WI38 (cell line): ENCODE measurements around the gene KLF11.

Source experiments
- H3K4me3 ChIP-seq: 2 replicates; pipeline ENCODE4 v1.5.1; 2011; ENCODE audit warnings: low read depth, mild to moderate bottlenecking, control low read depth, low read length
- TF ChIP-seq, protein P1 (sequence below): IDR thresholded peaks from 2 replicates; pipeline ENCODE4 v1.5.1; 2012; ENCODE audit warnings: low read depth, mild to moderate bottlenecking, control low read depth, low read length

KLF11 gene

DNA sequence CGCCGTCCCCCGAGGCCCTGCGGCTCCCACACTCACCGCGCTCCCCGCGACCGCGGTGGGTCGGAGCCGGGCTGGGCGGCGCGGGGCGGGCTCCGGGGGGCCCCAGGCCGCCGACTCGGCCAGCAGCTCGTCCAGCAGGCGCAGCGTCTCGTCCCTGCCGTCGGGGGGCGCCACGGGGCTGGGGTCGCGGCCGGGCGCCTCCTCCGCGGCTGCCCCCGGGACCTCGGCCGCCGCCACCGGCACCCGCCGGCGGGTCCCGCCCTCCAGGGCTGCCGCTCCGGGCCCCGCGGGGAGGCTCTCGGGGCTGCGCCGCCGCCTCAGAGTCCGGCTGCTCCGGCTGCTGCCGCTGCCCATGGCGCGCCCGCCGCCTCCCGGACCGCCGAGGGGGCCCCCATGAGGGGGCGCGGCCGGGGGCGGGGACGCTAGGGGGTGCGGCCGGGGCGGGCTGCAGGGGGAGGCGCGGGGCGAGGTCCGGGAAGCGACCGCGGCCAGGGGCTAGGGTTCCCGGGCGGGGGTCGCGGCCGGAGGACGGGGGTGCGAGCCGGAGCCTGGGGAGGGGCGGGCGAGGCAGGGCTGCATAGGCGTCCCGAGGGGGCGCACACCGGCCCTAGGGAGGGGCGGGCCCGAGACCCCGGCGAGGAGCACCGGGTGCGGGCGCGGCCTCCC lies 36.7 kb downstream of the KLF11 start, which contains the start of gene CYS1:
Gene CYS1, minus strand, starts transcription at position 542 of the 666 bp plus-strand sequence. Its CDS starts 188 bp downstream, at position 354.
- TF ChIP-seq, protein P1, sequence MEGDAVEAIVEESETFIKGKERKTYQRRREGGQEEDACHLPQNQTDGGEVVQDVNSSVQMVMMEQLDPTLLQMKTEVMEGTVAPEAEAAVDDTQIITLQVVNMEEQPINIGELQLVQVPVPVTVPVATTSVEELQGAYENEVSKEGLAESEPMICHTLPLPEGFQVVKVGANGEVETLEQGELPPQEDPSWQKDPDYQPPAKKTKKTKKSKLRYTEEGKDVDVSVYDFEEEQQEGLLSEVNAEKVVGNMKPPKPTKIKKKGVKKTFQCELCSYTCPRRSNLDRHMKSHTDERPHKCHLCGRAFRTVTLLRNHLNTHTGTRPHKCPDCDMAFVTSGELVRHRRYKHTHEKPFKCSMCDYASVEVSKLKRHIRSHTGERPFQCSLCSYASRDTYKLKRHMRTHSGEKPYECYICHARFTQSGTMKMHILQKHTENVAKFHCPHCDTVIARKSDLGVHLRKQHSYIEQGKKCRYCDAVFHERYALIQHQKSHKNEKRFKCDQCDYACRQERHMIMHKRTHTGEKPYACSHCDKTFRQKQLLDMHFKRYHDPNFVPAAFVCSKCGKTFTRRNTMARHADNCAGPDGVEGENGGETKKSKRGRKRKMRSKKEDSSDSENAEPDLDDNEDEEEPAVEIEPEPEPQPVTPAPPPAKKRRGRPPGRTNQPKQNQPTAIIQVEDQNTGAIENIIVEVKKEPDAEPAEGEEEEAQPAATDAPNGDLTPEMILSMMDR, result no peak

DNA sequence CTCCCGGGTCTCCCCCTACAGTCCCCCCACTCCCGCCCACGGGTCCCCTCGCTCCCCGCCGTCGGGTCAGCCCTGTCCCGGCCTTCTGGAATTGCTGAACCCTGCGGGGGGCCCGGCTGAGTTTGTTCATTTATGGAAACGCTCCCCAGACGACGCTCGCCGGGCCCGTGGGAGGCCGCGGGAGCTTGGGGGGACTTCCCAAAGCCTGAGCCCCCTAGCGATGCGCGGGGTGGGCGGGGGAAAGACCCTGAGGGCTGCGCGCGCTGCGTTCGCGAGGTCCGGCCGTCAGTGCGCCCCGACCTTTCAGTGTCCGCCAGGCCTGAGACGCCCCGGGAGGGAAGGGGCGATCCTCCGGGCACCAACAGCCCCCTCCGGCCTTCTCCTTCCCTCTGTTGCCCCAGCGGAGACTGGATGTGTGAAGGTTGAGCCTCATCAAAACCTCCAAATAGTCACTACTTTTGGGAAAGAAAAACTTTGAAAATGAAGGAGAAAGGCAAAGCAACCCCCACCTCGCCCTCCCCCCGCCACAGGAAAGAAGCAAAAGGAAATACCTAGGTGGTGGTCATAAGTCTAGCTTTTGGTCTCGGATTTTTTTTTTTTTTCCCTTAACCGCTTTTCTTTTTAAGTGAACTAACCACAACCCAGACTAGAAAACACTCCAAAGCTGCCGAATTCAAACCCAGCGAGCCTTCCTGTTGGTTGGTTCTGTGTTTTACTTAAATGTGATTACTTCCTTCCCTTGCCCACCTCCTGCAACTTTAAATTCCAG lies 37.4 kb downstream of the KLF11 start:
- no peak overlapping the region for H3K4me3 ChIP-seq

More for the DNA sequence above, 36.7 kb downstream of the KLF11 start, which contains the start of gene CYS1:
- H3K4me3 ChIP-seq, result peak within 1 kb of the TSS; percentile 37

DNA sequence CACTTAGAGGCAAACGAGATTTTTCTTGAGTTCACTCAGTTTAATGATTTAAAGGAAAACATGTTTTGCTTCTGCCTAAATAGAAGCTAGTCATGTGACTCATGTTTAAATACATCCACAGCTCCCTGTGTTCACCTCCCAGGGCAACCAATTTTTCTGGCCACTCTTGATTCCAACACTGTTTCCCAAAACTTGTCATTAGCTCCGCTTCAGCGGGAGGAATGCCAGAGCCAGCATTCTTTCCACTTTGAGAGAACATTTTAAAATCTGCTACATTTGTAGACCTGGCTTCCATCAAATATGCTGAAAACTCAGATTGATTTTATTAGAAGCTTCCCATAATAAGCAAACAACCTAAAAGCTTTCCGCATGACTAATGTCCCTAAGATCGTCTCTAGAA lies 39.7 kb downstream of the KLF11 start:
- H3K4me3 ChIP-seq, result no peak overlapping the region

More for the DNA sequence above, 37.4 kb downstream of the KLF11 start:
- TF ChIP-seq, protein P1, result no peak

DNA sequence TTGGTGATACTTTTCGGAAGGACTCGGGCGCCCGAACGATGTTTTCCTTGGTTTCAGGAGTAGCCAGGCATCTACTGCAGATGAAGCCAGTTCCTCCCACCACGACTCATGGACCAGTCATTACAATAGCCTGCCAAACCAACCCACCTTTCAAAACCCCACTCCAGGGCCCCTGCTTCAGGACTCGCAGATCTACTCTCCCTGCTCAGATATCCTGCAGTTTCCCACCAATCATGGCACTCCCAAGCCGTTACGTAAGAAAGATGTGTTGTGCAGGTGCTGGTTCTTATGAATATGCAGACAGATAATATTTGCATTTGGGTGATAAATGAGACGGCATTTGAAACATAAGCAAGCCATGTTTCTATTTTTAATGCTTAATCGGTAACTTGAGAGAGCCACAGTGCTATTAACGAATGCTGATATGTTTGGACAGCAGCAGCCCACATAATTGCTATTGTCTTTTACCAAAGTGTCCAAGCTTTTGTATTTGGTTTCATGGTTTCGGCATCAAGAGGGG lies 40.4 kb downstream of the KLF11 start:
- TF ChIP-seq, protein P1, result no peak
- H3K4me3 ChIP-seq, result no peak overlapping the region

More for the DNA sequence above, 39.7 kb downstream of the KLF11 start:
- TF ChIP-seq, protein P1, result no peak

DNA sequence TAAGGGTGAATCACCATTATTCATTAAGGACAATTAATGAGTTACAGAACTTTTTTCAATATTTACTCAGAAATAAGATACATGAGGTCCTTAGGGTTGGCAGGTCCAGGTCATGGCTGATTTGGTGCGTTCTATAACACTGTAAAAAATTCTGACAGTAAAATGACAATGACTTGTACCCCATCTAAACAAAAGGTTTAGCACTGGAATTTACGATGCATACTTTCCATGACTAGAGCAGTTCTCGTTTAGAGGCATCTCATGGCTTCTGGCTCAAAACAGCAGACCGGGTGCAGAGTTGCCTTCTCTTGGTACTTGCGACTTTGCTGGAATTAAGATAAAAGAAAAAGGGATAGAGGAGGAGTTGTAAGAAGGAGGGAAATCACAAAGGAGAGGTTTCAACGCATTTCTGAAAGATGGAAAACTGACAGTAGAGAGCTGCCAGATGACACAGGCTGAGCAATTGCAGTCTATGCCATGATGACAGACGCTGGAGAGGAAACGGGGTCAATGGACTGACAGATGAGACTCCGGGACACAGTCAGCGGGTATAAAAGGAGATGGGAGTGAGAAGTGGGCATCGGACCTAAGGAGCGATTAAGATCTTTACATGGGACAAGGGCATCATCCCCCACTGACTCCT lies 41.0 kb downstream of the KLF11 start:
- H3K4me3 ChIP-seq, result no peak overlapping the region
- TF ChIP-seq, protein P1, result no peak

DNA sequence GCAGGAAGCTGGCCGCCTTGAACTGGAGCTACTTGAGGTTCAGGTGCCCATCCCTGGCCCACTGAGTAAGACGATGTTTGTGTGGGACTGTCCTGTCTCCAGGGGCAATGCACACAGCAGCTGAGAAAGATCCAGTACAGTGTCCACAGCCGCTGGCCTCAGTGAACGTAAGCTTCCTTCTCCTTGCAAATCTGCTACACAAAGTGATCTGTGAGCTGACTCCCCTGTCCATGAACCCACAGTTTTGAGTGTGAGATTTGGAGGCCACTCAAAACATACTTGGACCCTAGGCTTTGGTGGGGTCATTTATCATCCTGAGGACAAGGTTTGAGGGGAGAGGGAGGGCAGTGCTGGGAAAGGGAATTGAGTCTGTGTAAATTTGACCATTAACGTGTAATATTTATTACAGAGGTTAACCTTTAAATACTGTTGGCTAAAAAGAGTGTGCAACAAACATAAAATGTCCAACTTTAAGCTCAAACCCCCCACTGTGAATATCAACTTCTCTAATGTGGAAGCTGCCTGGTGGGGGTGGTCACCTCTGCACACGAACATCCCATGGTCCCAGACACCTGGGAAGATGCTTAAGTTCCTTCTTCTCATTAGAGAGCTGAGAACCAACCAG lies 41.8 kb downstream of the KLF11 start:
- no peak overlapping the region for H3K4me3 ChIP-seq
- TF ChIP-seq, protein P1, result no peak
